ENCODE data around the gene S100Z.
"Not testable (repeated sequence)": the region's sequence is repeated elsewhere in the genome, so short reads cannot be mapped to it uniquely, and the experiment has no call there.

The S100Z gene

GRCh38 chr5:76831110-76831452 is 18.7 kb upstream of the S100Z start:
- no peak for DNase-seq

DNA sequence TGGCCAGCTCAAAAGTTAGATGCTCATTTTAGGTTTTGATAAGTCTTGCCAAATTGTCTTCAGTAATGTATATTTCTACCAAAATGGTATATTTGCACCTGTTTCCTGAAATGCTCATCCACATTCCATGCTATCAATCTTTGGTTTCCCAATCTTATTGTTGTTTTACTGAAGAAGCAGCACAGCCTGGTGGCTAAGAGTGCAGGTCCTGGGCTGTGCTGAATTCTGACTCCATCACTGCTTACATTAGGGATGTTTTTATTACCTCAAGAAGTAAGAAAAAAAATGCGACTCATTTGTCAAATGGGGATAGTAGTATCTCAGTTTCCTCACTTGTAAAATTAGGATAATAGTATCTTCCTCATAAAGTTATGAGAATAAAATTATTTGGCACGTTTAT is 13.6 kb upstream of the S100Z start:
- no peak for DNase-seq

DNA sequence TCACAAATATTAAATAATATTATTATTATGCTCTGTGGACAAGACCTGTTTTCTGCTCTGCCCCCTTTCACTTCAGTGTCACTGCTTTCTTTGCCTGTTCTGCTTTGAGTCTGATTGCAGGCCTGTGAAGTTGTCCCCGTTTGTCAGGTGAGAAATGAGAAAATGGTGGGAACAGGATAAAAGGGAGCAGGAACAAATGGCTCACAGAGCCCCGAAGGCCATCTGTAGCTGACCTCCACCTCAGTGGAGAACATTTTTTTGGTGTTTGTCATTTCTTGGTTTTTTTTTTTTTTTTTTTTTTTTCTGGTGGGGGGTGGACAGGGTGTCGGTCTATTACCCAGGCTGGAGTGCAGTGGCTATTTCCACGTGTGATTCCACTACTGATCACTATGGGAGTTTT is 13.2 kb upstream of the S100Z start:
- DNase-seq: no peak

GRCh38 chr5:76838481-76839261 is 11.1 kb upstream of the S100Z start:
- no peak for DNase-seq

GRCh38 chr5:76841361-76841760 is 8.5 kb upstream of the S100Z start:
- DNase-seq: no peak

DNA sequence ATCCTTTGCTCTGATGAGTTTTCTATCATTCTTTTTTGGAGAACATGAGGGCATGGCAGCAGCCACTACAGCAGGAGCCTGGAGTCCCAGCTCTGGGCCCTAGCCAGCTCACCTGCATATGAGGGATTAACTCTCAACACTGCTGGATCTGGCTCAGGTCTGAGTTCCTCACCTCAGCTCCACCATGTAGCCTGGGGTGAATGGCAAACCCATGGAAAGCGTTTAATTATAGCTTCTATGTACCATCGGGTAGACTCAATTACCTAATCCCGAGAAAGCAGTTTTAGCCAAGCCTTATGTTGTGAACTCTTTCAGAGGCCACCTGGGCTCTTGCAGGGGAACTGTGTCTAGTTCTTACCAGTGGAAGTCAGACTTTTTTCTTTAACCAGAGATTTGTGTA is 3.9 kb upstream of the S100Z start:
- no peak for DNase-seq

GRCh38 chr5:76850543-76851145 is 830 bp downstream of the S100Z start:
- no peak for DNase-seq

GRCh38 chr5:76851728-76852369 is 2.0 kb downstream of the S100Z start:
- no peak for DNase-seq

GRCh38 chr5:76852772-76853171 is 3.0 kb downstream of the S100Z start:
- DNase-seq: no peak

GRCh38 chr5:76853741-76854140 is 3.9 kb downstream of the S100Z start:
- not testable (repeated sequence) for DNase-seq

DNA sequence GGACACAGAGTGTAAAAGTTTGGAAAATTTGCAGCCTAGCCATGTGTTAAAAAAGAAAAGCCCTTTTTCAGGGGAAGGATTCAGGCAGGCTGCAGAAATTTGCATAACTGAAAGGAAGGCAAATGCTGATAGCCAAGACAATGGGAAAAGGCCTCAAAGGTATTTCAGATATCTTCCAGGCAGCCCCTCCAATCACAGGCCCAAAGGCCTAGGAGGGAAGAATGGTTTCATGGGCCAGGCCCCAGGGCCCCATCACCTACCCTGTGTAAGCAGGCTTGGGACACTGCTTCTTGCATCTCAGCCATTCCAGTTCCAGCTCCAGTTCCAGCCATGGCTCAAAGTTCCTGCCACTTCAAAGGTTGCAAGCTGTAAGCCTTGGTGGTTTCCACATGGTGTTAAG is 4.8 kb downstream of the S100Z start:
- DNase-seq: no peak

DNA sequence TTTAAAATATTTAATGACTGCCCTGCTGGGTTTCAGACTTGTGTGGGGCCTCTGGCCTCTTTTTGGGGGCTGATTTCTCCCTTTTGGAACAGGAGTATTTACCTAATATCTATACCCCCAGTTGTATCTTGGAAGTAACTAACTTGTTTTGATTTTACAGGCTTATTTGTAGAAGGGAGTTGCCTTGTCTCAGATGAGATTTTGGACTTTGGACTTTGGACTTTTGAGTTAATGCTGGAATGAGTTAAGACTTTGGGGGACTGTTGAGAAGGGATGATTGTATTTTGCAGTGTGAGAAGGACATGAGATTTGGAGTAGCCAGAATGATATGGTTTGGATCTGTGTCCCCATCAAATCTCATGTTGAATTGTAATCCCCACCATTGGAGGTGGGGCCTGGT is 5.7 kb downstream of the S100Z start:
- DNase-seq: not testable (repeated sequence)

- peak in 1 of 2 donors; percentile 23 for DNase-seq
Measured at GRCh38 chr5:76855961-76856360, 6.1 kb downstream of the S100Z start.

- not testable (repeated sequence) for DNase-seq
Measured at GRCh38 chr5:76856800-76857199, 7.0 kb downstream of the S100Z start.

GRCh38 chr5:76859591-76860247 is 9.9 kb downstream of the S100Z start:
- DNase-seq: no peak

DNA sequence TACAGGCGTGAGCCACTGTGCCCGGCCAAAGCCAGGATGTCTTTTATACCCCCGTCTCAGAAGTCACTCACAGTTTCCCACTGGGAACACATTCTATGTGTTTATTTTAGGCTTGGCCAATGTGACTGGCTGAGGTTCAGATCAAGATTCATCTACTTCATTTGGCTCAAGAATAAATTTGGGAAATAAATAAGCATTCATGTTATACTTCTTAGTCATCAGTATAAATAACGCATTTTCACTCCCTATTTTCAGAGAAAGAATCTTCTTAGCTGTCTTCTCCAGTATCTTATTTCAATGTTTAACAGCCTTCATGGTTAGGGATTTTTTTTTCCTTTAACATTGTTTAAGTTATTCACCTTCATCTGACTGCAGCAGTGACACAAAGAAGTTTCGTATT is 11.8 kb downstream of the S100Z start:
- no peak for DNase-seq

DNA sequence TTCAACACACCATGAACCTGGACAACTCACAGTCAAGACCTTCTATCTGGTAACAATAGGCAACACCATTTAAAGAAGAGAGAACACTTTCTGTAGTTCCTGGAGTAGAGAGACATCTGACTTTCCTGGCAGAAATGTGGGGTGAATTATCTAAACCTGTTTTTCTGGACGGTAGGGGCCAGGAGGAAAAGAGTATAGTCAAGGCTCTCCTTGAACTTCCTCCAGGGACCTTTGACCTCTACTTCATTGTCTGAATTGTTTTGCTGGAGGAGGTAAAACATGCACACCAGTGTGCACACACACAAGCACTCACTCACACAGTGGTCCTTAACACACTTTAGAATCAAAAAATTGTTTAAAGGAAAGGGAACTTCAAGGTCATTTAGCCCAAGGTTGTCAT is 13.2 kb downstream of the S100Z start:
- DNase-seq: no peak

DNA sequence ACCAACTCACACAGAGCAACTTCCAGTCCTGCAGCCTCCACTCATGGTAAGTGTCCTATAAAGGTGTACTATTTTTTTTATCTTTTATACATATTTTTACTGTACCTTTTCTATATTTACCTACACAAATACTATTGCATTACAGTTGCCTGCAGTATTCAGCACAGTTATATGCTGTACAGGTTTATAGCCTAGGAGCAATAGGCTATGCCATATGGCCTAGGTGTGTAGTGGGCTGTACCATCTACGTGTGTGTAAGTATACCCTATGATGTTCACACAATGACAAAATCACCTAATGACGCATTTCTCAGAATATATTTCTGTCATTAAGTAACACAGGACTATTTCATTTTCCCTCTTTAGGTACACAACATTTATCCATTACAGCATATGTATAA is 16.7 kb downstream of the S100Z start:
- no peak for DNase-seq

GRCh38 chr5:76867038-76867437 is 17.2 kb downstream of the S100Z start:
- DNase-seq: no peak

DNA sequence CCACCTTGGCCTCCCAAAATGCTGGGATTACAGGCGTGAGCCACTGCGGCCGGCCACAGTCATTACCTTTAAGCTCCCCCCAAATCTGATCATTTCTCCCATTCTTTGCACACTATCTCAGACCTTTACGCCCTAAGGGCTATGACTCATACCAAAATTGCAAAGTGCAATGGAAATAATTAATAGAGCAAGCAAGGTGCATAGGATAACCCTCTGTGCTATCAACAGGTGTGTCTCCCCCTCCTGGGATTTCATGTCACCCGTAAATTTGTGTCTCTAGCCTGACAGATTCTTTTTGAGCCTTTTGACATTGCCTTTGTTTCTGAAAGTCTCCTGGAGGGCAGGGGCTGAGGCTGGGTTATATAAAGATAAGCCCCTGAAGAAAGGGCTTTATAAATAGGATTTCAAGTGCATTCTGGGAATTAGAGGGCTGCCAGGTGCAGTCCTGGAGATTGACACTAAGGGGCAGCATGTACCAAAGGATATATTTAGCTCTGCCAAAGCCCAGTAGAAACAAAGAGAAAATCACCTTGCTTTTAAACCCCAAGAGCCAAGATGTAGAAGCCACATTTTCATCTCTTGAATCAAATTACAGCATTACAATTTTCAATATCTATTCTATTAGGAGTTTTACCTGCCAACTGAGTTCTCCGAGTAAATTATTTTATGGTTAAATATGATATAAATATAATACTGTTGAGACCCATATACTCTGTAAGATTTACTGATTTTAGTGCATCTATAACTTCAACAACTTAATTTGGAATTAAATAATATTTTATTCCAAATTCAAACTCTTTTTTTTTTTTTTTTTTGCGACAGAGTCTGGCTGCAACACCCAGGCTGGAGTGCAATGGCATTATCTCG is 18.2 kb downstream of the S100Z start:
- peak; percentile 57 to 58 for DNase-seq

DNA sequence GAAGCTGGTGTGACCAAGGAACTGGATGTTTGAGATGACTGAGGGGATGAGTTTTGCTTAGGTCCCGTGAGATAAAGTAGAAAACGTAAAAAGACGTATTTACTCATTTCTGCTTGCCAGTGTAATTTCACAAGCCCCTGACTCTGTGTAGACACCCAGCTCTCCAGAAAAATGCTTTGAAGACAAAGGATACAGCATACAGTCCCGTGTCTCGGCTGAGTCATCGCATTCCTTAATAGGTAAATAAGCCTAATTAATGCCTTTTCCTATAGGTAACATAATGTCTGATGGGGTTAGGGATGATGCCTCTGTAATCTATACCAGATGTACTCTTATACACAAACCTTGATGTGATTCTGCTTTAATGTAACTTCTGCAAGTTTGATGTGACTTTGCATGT is 20.2 kb downstream of the S100Z start:
- DNase-seq: no peak

- DNase-seq: no peak
Measured at GRCh38 chr5:76874088-76874581, 24.3 kb downstream of the S100Z start.
